NCI-H82 treated with DMSO at 0.1 percent for 48 hours (cell line): ENCODE data around the gene CEP131.
"Not testable (repeated sequence)": the region's sequence is repeated elsewhere in the genome, so short reads cannot be mapped to it uniquely, and the experiment has no call there.

Experiments used
- DNase-seq: peaks from one replicate; lab custom pipeline; 2025; ENCODE audit not compliant: unreplicated experiment; lab: John Stamatoyannopoulos, UW

The CEP131 gene

GRCh38 chr17:81227630-81228029 lies 4.9 kb upstream of the CEP131 start:
- DNase-seq, result not testable (repeated sequence)

GRCh38 chr17:81223762-81224130 lies 981 bp upstream of the CEP131 start:
- DNase-seq, result no peak

- DNase-seq, result no peak
Measured at GRCh38 chr17:81222620-81222905, 202 bp downstream of the CEP131 start.

- DNase-seq, result no peak
Measured at GRCh38 chr17:81221842-81222619, 734 bp downstream of the CEP131 start.

- no peak for DNase-seq
Measured at GRCh38 chr17:81221371-81221841, 1.4 kb downstream of the CEP131 start.

GRCh38 chr17:81219476-81220180 lies 3.1 kb downstream of the CEP131 start:
- DNase-seq, result no peak

- DNase-seq, result no peak
Measured at GRCh38 chr17:81218991-81219390, 3.8 kb downstream of the CEP131 start.

- no peak for DNase-seq
Measured at GRCh38 chr17:81218459-81218858, 4.3 kb downstream of the CEP131 start.

GRCh38 chr17:81217491-81217890 lies 5.3 kb downstream of the CEP131 start:
- DNase-seq, result no peak

GRCh38 chr17:81213978-81214377 lies 8.8 kb downstream of the CEP131 start:
- DNase-seq, result no peak

- no peak for DNase-seq
Measured at GRCh38 chr17:81212365-81212764, 10.4 kb downstream of the CEP131 start.

GRCh38 chr17:81210868-81211267 lies 11.9 kb downstream of the CEP131 start:
- no peak for DNase-seq

- no peak for DNase-seq
Measured at GRCh38 chr17:81210466-81210865, 12.3 kb downstream of the CEP131 start.

GRCh38 chr17:81209141-81209540 lies 13.6 kb downstream of the CEP131 start:
- no peak for DNase-seq

- DNase-seq, result no peak
Measured at GRCh38 chr17:81208651-81209050, 14.1 kb downstream of the CEP131 start.

- DNase-seq, result no peak
Measured at GRCh38 chr17:81207610-81208581, 14.9 kb downstream of the CEP131 start.

GRCh38 chr17:81206657-81207056 lies 16.1 kb downstream of the CEP131 start:
- no peak for DNase-seq

- DNase-seq, result no peak
Measured at GRCh38 chr17:81206166-81206565, 16.6 kb downstream of the CEP131 start.

- no peak for DNase-seq
Measured at GRCh38 chr17:81204578-81204977, 18.2 kb downstream of the CEP131 start.

GRCh38 chr17:81203136-81203535 lies 19.6 kb downstream of the CEP131 start:
- no peak for DNase-seq

GRCh38 chr17:81202318-81202717 lies 20.4 kb downstream of the CEP131 start:
- DNase-seq, result no peak
